CD8-positive, alpha-beta memory T cell (primary cell): ENCODE measurements around the gene OBSCN. TPM values are rescaled to one million over a fixed set of nuclear protein-coding genes. Genes with fewer than 3 reads are reported as not detected.
"Not testable (repeated sequence)": the region's sequence is repeated elsewhere in the genome, so short reads cannot be mapped to it uniquely, and the experiment has no call there.

Experiments used
- CTCF ChIA-PET: fragments of 350-600 bp; sonication (Branson Sonifier 250); formaldehyde crosslinking; loops from one replicate; lab custom pipeline; 2021; ENCODE audit warnings: antibody characterized with exemption; lab: Charles Lee
- POLR2A ChIA-PET: fragments of 350-600 bp; sonication (Branson Sonifier 250); formaldehyde crosslinking; loops from one replicate; lab custom pipeline; 2021; ENCODE audit warnings: antibody characterized with exemption; lab: Charles Lee
- DNase-seq, 5 donors: peaks; one replicate each; pipeline versions ENCODE4 v3.0.0 to v3.0.0-alpha.2; 2020 to 2022; ENCODE audit warnings: mixed read lengths in 1 of 5
- H3K27ac ChIP-seq: one replicate; pipeline ENCODE4 v1.7.0; 2013; ENCODE audit warnings: low read depth, mild to moderate bottlenecking, low read length, moderate library complexity
- H3K27me3 ChIP-seq: 2 replicates; pipeline ENCODE4 v1.7.0; 2013; ENCODE audit warnings: low read length, mild to moderate bottlenecking; ENCODE audit not compliant: insufficient read depth, poor library complexity, severe bottlenecking
- H3K36me3 ChIP-seq: 2 replicates; pipeline ENCODE4 v1.7.0; 2013; ENCODE audit warnings: mild to moderate bottlenecking, low read length, moderate library complexity; ENCODE audit not compliant: insufficient read depth
- H3K4me1 ChIP-seq: 2 replicates; pipeline ENCODE4 v1.7.0; 2013; ENCODE audit warnings: mild to moderate bottlenecking, low read length, moderate library complexity; ENCODE audit not compliant: insufficient read depth
- H3K4me3 ChIP-seq: 2 replicates; pipeline ENCODE4 v1.7.0; 2013; ENCODE audit warnings: mild to moderate bottlenecking, low read length
- H3K9me3 ChIP-seq: 2 replicates; pipeline ENCODE4 v1.7.0; 2013; ENCODE audit warnings: mild to moderate bottlenecking, low read length
- H3K27ac Mint-ChIP-seq, 8 donors: one replicate each; pipeline ENCODE4 v1.8.0; 2020 to 2021; ENCODE audit warnings: mixed read lengths in 8 of 8, mild to moderate bottlenecking in 6 of 8, inconsistent platforms in 3 of 8, moderate library complexity in 3 of 8
- H3K27me3 Mint-ChIP-seq, 2 donors: one replicate each; pipeline ENCODE4 v1.8.0; 2020 to 2021; ENCODE audit warnings: mixed read lengths in 2 of 2, mild to moderate bottlenecking in 1 of 2, moderate library complexity in 1 of 2
- H3K36me3 Mint-ChIP-seq, 3 donors: one replicate each; pipeline ENCODE4 v1.8.0; 2020 to 2021; ENCODE audit warnings: mixed read lengths in 3 of 3, inconsistent platforms in 1 of 3, mild to moderate bottlenecking in 1 of 3
- H3K4me1 Mint-ChIP-seq, 3 donors: one replicate each; pipeline ENCODE4 v1.8.0; 2020 to 2021; ENCODE audit warnings: mixed read lengths in 3 of 3, inconsistent platforms in 1 of 3, mild to moderate bottlenecking in 1 of 3
- H3K4me3 Mint-ChIP-seq, 7 donors: one replicate each; pipeline ENCODE4 v1.8.0; 2020 to 2021; ENCODE audit warnings: mixed read lengths in 7 of 7, mild to moderate bottlenecking in 6 of 7, moderate library complexity in 4 of 7, inconsistent platforms in 2 of 7
- H3K9me3 Mint-ChIP-seq, 5 donors: one replicate each; pipeline ENCODE4 v1.8.0; 2020 to 2022; ENCODE audit warnings: mixed read lengths in 5 of 5, mild to moderate bottlenecking in 3 of 5, moderate library complexity in 2 of 5, inconsistent platforms in 1 of 5
- polyA plus RNA-seq: library from polyadenylated mRNA; unstranded; fragments of 300-500 nt; fragmentation: Illumina TruSeq; gene quantifications from one replicate; pipeline ENCODE4 v1.2.3, GENCODE V29; 2021
- total RNA-seq, 2 experiments: library from RNA; stranded (reverse); gene quantifications; one replicate each; pipeline ENCODE4 v1.2.3, GENCODE V29; 2021

OBSCN gene
- total and polyA plus RNA-seq, 3 experiments from 2014 or later: 3.0 to 13.6 (median 10.9) TPM

DNA sequence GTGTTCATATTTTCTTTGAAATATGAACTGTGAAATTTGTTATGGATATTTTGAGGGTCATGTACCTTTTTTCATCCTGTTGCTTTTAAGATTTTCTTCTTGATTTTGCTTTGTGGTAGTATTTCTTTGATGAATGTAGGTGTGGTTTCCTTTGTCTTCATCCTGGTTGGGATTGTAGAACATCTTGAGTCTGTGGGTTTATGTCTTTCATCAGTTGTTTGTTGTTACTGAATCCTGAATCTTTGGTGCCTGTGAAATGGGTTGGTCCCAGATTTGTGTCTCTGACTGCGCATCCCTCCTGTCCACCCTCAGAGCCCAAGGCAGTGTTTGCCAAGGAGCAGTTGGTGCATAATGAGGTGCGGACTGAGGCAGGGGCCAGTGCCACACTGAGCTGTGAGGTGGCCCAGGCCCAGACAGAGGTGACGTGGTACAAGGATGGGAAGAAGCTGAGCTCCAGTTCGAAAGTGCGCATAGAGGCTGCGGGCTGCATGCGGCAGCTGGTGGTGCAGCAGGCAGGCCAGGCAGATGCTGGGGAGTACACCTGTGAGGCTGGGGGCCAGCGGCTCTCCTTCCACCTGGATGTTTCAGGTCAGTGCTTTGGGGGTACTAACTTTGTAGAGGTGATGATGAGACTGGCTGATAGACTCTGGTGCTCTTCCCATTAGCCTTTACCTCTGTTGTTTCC, 38.5 kb downstream of the OBSCN start:
- Histone ChIP-seq H3K36me3 (peaks cover 27% of the 10 kb centered on the region), H3K27me3 (no peaks in the 10 kb centered on the region), H3K4me1 (no peaks in the 10 kb centered on the region), H3K9me3 (peaks cover 32% of the 10 kb centered on the region), H3K27ac (no peak overlapping the region), H3K4me3 (no peak overlapping the region)
- peaks cover 4 to 19% (median 9%) of the 10 kb centered on the region in 3 donors for H3K4me1 Mint-ChIP-seq
- H3K27ac Mint-ChIP-seq: no peak overlapping the region
- POLR2A ChIA-PET: no interaction called here
- no peak overlapping the region for H3K4me3 Mint-ChIP-seq
- peaks cover 25 to 53% (median 47%) of the 10 kb centered on the region in 5 donors for H3K9me3 Mint-ChIP-seq
- CTCF ChIA-PET: no interaction called here
- DNase-seq: no peak
- peaks cover 71 to 93% (median 81%) of the 10 kb centered on the region in 3 donors for H3K36me3 Mint-ChIP-seq
- H3K27me3 Mint-ChIP-seq: no peaks in the 10 kb centered on the region

DNA sequence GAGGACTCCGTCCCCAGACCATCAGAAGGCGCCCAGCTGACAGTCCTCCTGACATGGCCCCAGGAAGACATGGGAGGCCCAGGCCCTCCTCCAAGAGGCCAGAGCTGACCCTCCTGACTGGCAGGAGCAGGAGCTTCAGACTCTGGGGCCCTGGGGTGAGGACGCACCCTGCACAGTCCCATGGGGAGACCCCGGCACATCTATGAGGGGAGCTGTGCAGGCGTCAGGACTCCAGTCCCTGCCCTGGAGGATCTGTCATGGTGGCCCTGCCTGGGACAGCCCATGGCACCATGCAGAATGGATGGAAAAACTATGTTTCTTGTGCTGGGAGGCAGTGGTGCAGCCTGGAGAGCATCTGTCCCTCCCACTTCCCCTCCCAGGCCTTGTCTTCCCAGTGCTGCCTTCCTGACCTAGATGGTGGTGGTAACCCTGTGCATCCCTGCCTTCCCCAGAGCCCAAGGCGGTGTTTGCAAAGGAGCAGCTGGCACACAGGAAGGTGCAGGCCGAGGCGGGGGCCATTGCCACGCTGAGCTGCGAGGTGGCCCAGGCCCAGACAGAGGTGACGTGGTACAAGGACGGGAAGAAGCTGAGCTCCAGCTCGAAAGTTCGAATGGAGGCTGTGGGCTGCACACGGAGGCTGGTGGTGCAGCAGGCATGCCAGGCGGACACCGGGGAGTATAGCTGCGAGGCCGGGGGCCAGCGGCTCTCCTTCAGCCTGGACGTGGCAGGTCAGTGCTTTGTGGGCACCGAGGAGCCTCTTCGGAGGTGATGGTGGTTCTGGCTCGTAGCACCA, 41.9 kb downstream of the OBSCN start:
- H3K27me3 Mint-ChIP-seq: no peaks in the 10 kb centered on the region
- H3K27ac Mint-ChIP-seq: no peak overlapping the region
- H3K4me1 Mint-ChIP-seq: peaks cover 4 to 19% (median 9%) of the 10 kb centered on the region in 3 donors
- H3K27me3 ChIP-seq: no peaks in the 10 kb centered on the region
- H3K36me3 Mint-ChIP-seq: peaks cover 51 to 79% (median 59%) of the 10 kb centered on the region in 3 donors
- DNase-seq: no peak
- H3K9me3 Mint-ChIP-seq: peaks cover 5 to 22% (median 16%) of the 10 kb centered on the region in 5 donors
- H3K9me3 ChIP-seq: peaks cover 18% of the 10 kb centered on the region
- CTCF ChIA-PET: no interaction called here
- no peaks in the 10 kb centered on the region for H3K4me1 ChIP-seq
- H3K4me3 Mint-ChIP-seq: no peak overlapping the region
- H3K27ac ChIP-seq: no peak overlapping the region
- H3K36me3 ChIP-seq: peaks cover 21% of the 10 kb centered on the region
- H3K4me3 ChIP-seq: no peak overlapping the region
- POLR2A ChIA-PET: no interaction called here

DNA sequence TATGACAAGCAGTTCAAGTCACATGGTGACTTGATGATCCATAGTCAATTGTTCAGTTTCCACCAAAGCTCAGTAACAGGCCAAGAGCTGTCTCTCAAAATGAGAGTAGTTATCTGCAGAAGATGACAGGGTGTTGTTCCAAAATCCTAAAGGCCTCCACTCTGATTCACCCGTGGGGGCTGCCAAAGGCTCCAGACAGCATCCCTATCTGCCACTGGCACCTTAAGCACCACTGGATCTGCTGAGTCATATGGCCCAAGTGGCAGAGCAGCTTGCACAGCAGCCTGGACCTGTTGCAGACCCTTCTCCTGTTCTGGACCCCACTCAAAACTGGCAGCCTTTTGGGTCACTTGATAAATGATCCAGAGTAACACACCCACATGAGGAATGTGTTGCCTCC, 44.6 kb downstream of the OBSCN start:
- DNase-seq, H3K27me3 ChIP-seq, H3K4me3 Mint-ChIP-seq, H3K4me1 Mint-ChIP-seq, CTCF ChIA-PET, H3K4me1 ChIP-seq, H3K27ac Mint-ChIP-seq, POLR2A ChIA-PET, H3K27me3 Mint-ChIP-seq, H3K9me3 ChIP-seq, H3K36me3 ChIP-seq, H3K9me3 Mint-ChIP-seq, H3K4me3 ChIP-seq, H3K27ac ChIP-seq: not testable (repeated sequence)
- H3K36me3 Mint-ChIP-seq: peaks cover 29 to 70% (median 41%) of the 10 kb centered on the region in 3 donors

DNA sequence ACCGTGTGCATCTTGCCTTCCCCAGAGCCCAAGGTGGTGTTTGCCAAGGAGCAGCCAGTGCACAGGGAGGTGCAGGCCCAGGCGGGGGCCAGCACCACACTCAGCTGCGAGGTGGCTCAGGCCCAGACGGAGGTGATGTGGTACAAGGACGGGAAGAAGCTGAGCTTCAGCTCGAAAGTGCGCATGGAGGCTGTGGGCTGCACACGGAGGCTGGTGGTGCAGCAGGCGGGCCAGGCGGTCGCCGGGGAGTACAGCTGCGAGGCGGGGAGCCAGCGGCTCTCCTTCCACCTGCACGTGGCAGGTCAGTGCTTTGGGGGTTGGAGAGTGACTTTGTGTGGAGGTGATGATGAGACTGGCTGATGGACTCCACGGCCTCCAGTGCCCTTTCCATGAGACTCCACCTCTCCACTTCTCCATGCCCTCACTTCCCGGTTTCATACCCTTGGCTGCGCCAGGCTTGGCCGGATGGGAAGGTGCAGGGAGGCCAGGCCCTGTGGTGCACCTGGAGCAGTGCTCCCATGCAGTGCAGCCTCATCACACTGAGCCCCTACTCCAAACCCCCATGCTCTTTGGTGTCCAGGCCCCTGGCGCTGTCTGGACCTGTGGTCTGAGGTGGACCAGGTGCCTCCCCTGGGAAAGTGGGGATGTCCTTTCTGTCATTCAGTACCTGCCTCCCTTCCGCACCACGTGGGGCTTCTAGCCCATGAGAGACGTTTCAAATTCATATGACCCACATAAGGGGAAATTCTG, 49.0 kb downstream of the OBSCN start:
- Mint-ChIP-seq H3K27me3 (no peaks in the 10 kb centered on the region), H3K27ac (peak overlapping the region in 1 of 8 donors; percentile 9), H3K36me3 (peaks cover 17 to 53% (median 29%) of the 10 kb centered on the region in 3 donors), H3K4me3 (no peak overlapping the region), H3K9me3 (peaks cover 6 to 12% (median 10%) of the 10 kb centered on the region in 5 donors), H3K4me1 (no peaks in the 10 kb centered on the region)
- Histone ChIP-seq H3K9me3 (peaks cover 7% of the 10 kb centered on the region), H3K4me3 (no peak overlapping the region), H3K36me3 (peaks cover 4% of the 10 kb centered on the region), H3K27ac (no peak overlapping the region), H3K27me3 (no peaks in the 10 kb centered on the region), H3K4me1 (no peaks in the 10 kb centered on the region)
- CTCF ChIA-PET: no interaction called here
- no peak for DNase-seq
- POLR2A ChIA-PET: no interaction called here

DNA sequence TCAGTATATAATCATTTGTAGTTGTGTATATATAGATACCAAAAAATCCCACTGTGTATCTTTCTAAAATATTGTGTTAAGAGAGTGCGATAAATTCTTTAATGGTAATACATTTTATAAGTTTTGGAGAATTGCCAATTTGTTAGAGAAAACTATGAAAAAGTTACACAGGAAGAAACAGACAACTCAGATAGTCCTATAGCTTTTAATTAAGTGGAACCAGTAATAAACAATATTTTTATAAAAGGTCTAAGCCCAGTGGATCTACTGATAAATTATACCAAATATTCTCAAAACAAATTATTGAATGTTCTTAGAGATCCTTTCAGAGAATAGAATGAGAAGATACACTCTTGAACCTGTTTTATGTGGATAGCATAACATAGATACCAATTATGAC, 50.6 kb downstream of the OBSCN start:
- no peak overlapping the region for H3K27ac ChIP-seq
- CTCF ChIA-PET: no interaction called here
- Mint-ChIP-seq H3K9me3 (peaks cover 11 to 15% (median 14%) of the 10 kb centered on the region in 5 donors), H3K36me3 (peaks cover 14 to 43% (median 33%) of the 10 kb centered on the region in 3 donors), H3K27me3 (no peaks in the 10 kb centered on the region), H3K4me1 (no peaks in the 10 kb centered on the region), H3K27ac (no peak overlapping the region), H3K4me3 (no peak overlapping the region)
- H3K27me3 ChIP-seq: no peaks in the 10 kb centered on the region
- no peak overlapping the region for H3K4me3 ChIP-seq
- DNase-seq: no peak
- no peaks in the 10 kb centered on the region for H3K4me1 ChIP-seq
- peaks cover 6% of the 10 kb centered on the region for H3K36me3 ChIP-seq
- POLR2A ChIA-PET: no interaction called here
- peaks cover 10% of the 10 kb centered on the region for H3K9me3 ChIP-seq

DNA sequence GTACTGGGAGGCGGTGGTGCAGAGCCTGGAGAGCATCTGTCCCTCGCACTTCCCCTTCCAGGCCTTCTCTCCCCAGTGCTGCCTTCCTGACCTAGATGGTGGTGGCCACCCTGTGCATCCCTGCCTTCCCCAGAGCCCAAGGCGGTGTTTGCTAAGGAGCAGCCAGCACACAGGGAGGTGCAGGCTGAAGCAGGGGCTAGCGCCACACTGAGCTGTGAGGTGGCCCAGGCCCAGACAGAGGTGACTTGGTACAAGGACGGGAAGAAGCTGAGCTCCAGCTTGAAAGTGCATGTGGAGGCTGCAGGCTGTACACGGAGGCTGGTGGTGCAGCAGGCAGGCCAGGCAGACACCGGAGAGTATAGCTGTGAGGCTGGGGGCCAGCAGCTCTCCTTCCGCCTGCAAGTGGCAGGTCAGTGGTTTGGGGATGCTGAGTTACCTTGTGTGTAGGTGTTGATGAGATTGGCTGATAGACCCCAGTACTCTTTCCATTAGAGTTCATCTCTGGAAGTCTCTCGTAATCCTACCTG, 51.6 kb downstream of the OBSCN start:
- Mint-ChIP-seq H3K4me1 (no peaks in the 10 kb centered on the region), H3K27ac (no peak overlapping the region), H3K4me3 (no peak overlapping the region), H3K36me3 (peaks cover 14 to 41% (median 30%) of the 10 kb centered on the region in 3 donors), H3K9me3 (peaks cover 11 to 15% (median 14%) of the 10 kb centered on the region in 5 donors), H3K27me3 (no peaks in the 10 kb centered on the region)
- Histone ChIP-seq H3K4me1 (no peaks in the 10 kb centered on the region), H3K27me3 (no peaks in the 10 kb centered on the region), H3K27ac (no peak overlapping the region), H3K4me3 (no peak overlapping the region), H3K9me3 (peaks cover 10% of the 10 kb centered on the region), H3K36me3 (peaks cover 6% of the 10 kb centered on the region)
- ChIA-PET POLR2A (no interaction called here), CTCF (no interaction called here)
- DNase-seq: no peak

DNA sequence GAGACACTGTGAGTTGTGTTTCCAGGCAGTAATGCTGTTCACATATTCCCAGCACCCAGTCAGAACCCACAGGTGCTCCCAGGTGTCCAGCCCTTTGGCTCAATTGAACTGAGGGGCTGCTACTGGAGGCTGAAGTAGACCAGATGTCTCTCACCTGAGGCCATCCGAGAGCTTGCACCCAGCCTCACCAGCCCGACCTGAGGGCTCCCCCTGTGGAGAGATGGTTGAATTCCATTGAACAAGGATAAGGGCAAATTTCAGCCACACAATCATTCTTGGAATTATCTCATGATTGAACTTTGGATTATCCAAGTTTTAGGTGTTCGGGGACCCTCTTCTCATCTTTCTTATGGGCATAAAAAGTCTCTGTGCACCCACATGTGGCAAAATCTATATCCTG, 52.1 kb downstream of the OBSCN start:
- no peak for DNase-seq
- H3K27me3 ChIP-seq: no peaks in the 10 kb centered on the region
- Mint-ChIP-seq H3K36me3 (peaks cover 13 to 42% (median 30%) of the 10 kb centered on the region in 3 donors), H3K9me3 (peaks cover 11 to 15% (median 14%) of the 10 kb centered on the region in 5 donors), H3K4me1 (no peaks in the 10 kb centered on the region), H3K27me3 (no peaks in the 10 kb centered on the region), H3K27ac (no peak overlapping the region), H3K4me3 (no peak overlapping the region)
- ChIA-PET POLR2A (no interaction called here), CTCF (no interaction called here)
- H3K4me3 ChIP-seq: no peak overlapping the region
- peaks cover 6% of the 10 kb centered on the region for H3K36me3 ChIP-seq
- H3K9me3 ChIP-seq: peaks cover 10% of the 10 kb centered on the region
- H3K4me1 ChIP-seq: no peaks in the 10 kb centered on the region
- H3K27ac ChIP-seq: no peak overlapping the region
